H9 (cell line): Measurements from ENCODE around the gene EHBP1. TPM values are rescaled to one million over a fixed set of nuclear protein-coding genes. Genes with fewer than 3 reads are reported as not detected.

Experiments
- DNase-seq: peaks from one replicate; pipeline ENCODE4 v3.0.0-alpha.2; 2017
- H2AFZ ChIP-seq: one replicate; pipeline ENCODE4 v1.6.1; 2013; ENCODE audit warnings: mild to moderate bottlenecking, low read length, control low read depth, moderate library complexity
- H2AK5ac ChIP-seq: 2 replicates; pipeline ENCODE4 v1.6.1; 2013; ENCODE audit warnings: low read length, control low read depth, mixed read lengths; ENCODE audit not compliant: insufficient read length
- H2BK120ac ChIP-seq: one replicate; pipeline ENCODE4 v1.6.1; 2013; ENCODE audit warnings: low read depth, mild to moderate bottlenecking, low read length, control low read depth, inconsistent platforms; ENCODE audit not compliant: poor library complexity, severe bottlenecking
- H2BK12ac ChIP-seq: 2 replicates; pipeline ENCODE4 v1.6.1; 2013; ENCODE audit warnings: low read length, control low read depth, mixed read lengths, low read depth; ENCODE audit not compliant: insufficient read length
- H2BK15ac ChIP-seq: 2 replicates; pipeline ENCODE4 v1.6.1; 2013; ENCODE audit warnings: low read depth, low read length, control low read depth
- H2BK20ac ChIP-seq: one replicate; pipeline ENCODE4 v1.6.1; 2013; ENCODE audit warnings: low read depth, mild to moderate bottlenecking, low read length, control low read depth, inconsistent platforms; ENCODE audit not compliant: poor library complexity, severe bottlenecking
- H2BK5ac ChIP-seq: 2 replicates; pipeline ENCODE4 v1.6.1; 2013; ENCODE audit warnings: low read length, control low read depth, mixed read lengths; ENCODE audit not compliant: insufficient read length
- H3K14ac ChIP-seq: 2 replicates; pipeline ENCODE4 v1.6.1; 2013; ENCODE audit warnings: low read length, control low read depth; ENCODE audit not compliant: insufficient read depth
- H3K18ac ChIP-seq: 2 replicates; pipeline ENCODE4 v1.6.1; 2013; ENCODE audit warnings: low read depth, mild to moderate bottlenecking, mixed read lengths, low read length, control low read depth; ENCODE audit not compliant: insufficient read length
- H3K23ac ChIP-seq: 2 replicates; pipeline ENCODE4 v1.6.1; 2013; ENCODE audit warnings: low read length, control low read depth, mixed read lengths, low read depth; ENCODE audit not compliant: insufficient read length
- H3K23me2 ChIP-seq: 2 replicates; pipeline ENCODE4 v1.6.1; 2013; ENCODE audit warnings: low read depth, mild to moderate bottlenecking, mixed read lengths, low read length, control low read depth; ENCODE audit not compliant: insufficient read length, poor library complexity, severe bottlenecking
- H3K27ac ChIP-seq: 2 replicates; pipeline ENCODE4 v1.5.1; 2013; ENCODE audit warnings: low read length, control low read depth, mixed read lengths, low read depth; ENCODE audit not compliant: insufficient read length
- H3K27me3 ChIP-seq: 2 replicates; pipeline ENCODE4 v1.6.1; 2013; ENCODE audit warnings: low read length, control low read depth, inconsistent platforms; ENCODE audit not compliant: insufficient read depth
- H3K4ac ChIP-seq: 2 replicates; pipeline ENCODE4 v1.6.1; 2013; ENCODE audit warnings: low read depth, mild to moderate bottlenecking, control low read depth, inconsistent platforms, low read length, moderate library complexity
- H3K4me1 ChIP-seq: 2 replicates; pipeline ENCODE4 v1.6.1; 2013; ENCODE audit warnings: low read length, control low read depth, inconsistent platforms; ENCODE audit not compliant: insufficient read depth
- H3K4me2 ChIP-seq: 2 replicates; pipeline ENCODE4 v1.6.1; 2013; ENCODE audit warnings: low read length, control low read depth, mixed read lengths; ENCODE audit not compliant: insufficient read length, insufficient read depth
- H3K56ac ChIP-seq: 2 replicates; pipeline ENCODE4 v1.6.1; 2013; ENCODE audit warnings: low read depth, mild to moderate bottlenecking, mixed read lengths, low read length, control low read depth; ENCODE audit not compliant: insufficient read length
- H3K79me1 ChIP-seq: 2 replicates; pipeline ENCODE4 v1.6.1; 2013; ENCODE audit warnings: low read depth, mild to moderate bottlenecking, moderate library complexity, low read length, control low read depth, inconsistent platforms; ENCODE audit not compliant: insufficient read depth, poor library complexity, severe bottlenecking
- H3K79me2 ChIP-seq: 2 replicates; pipeline ENCODE4 v1.6.1; 2013; ENCODE audit warnings: low read length, control low read depth, inconsistent platforms; ENCODE audit not compliant: insufficient read depth
- H3K9ac ChIP-seq: 2 replicates; pipeline ENCODE4 v1.6.1; 2013; ENCODE audit warnings: low read length, control low read depth, mixed read lengths; ENCODE audit not compliant: insufficient read length; ENCODE audit errors: extremely low read depth
- H3K9me3 ChIP-seq: one replicate; pipeline ENCODE4 v1.6.1; 2013; ENCODE audit warnings: low read depth, low read length, inconsistent platforms; ENCODE audit not compliant: control insufficient read depth
- H3T11ph ChIP-seq: one replicate; pipeline ENCODE4 v1.6.1; 2013; ENCODE audit warnings: mild to moderate bottlenecking, low read length, control low read depth, inconsistent platforms
- H4K20me1 ChIP-seq: one replicate; pipeline ENCODE4 v1.6.1; 2013; ENCODE audit not compliant: control insufficient read depth, insufficient read length, insufficient read depth
- H4K5ac ChIP-seq: 2 replicates; pipeline ENCODE4 v1.6.1; 2013; ENCODE audit warnings: low read depth, mild to moderate bottlenecking, mixed read lengths, low read length, control low read depth; ENCODE audit not compliant: insufficient read length
- H4K8ac ChIP-seq: replicated peaks from 2 replicates; pipeline ENCODE4 v1.6.1; 2013; ENCODE audit warnings: low read length, control low read depth, mixed read lengths, low read depth; ENCODE audit not compliant: insufficient read length
- H4K91ac ChIP-seq: 2 replicates; pipeline ENCODE4 v1.6.1; 2013; ENCODE audit warnings: low read depth, mild to moderate bottlenecking, moderate library complexity, mixed read lengths, low read length, control low read depth; ENCODE audit not compliant: insufficient read length
- H3K27ac Mint-ChIP-seq, 3 experiments: 2 replicates in 2 of 3; 3 replicates in 1 of 3; pipeline ENCODE4 v1.8.0; 2020 to 2021; ENCODE audit warnings: mixed read lengths in 3 of 3, mild to moderate bottlenecking in 1 of 3, moderate library complexity in 1 of 3
- H3K27me3 Mint-ChIP-seq: 2 replicates; pipeline ENCODE4 v1.8.0; 2021; ENCODE audit warnings: low read depth, mild to moderate bottlenecking, moderate library complexity, mixed read lengths
- H3K36me3 Mint-ChIP-seq, 3 experiments: 2 replicates in 2 of 3; 3 replicates in 1 of 3; pipeline ENCODE4 v1.8.0; 2020 to 2021; ENCODE audit warnings: low read depth in 3 of 3, mixed read lengths in 3 of 3; ENCODE audit not compliant: insufficient read depth in 1 of 3
- H3K4me1 Mint-ChIP-seq, 2 experiments: 2 replicates each; pipeline ENCODE4 v1.8.0; 2020; ENCODE audit warnings: mixed read lengths in 2 of 2
- H3K4me3 Mint-ChIP-seq, 2 experiments: 2 replicates in 1 of 2; 3 replicates in 1 of 2; pipeline ENCODE4 v1.8.0; 2020 to 2021; ENCODE audit warnings: mild to moderate bottlenecking in 2 of 2, mixed read lengths in 2 of 2, moderate library complexity in 1 of 2
- H3K9me3 Mint-ChIP-seq, 2 experiments: 2 replicates in 1 of 2; 3 replicates in 1 of 2; pipeline ENCODE4 v1.8.0; 2020; ENCODE audit warnings: mild to moderate bottlenecking in 2 of 2, mixed read lengths in 2 of 2, moderate library complexity in 1 of 2
- CTCF ChIP-seq: fragments of 200-600 bp; sonication (generic); conservative IDR thresholded peaks from 3 replicates; pipeline ENCODE4 v1.8.0; 2021; ENCODE audit warnings: antibody characterized with exemption, mild to moderate bottlenecking
- WGBS: extraction: QIAGEN DNeasy Blood & Tissue Kit; methylation state at CpG from one replicate; pipeline ENCODE4 v1.1.7; 2013; ENCODE audit warnings: missing lambda C conversion rate, low lambda C conversion rate, mixed read lengths; ENCODE audit not compliant: insufficient read length; ENCODE audit errors: extremely low coverage; 5-methylcytosine and 5-hydroxymethylcytosine counted together
- total RNA-seq: library from RNA; stranded (reverse); gene quantifications from 2 replicates; pipeline ENCODE4 v1.2.1, GENCODE V29; 2021

EHBP1 gene
- total RNA-seq, 1 experiment from 2014 or later, result 35.6 TPM

GRCh38 chr2:62941413-62941812 is 235.9 kb downstream of the EHBP1 start:
- TF ChIP-seq CTCF, result no peak; the same call in 2 of the 3 replicates
- H2BK5ac ChIP-seq, result no peak overlapping the region

More at GRCh38 chr2:62941413-62941812, 235.9 kb downstream of the EHBP1 start:
- no peak overlapping the region for H3K27ac ChIP-seq
- H2BK20ac ChIP-seq, result no peak overlapping the region
- no peaks in the 10 kb centered on the region for H3K23me2 ChIP-seq
- no peak overlapping the region for H3K23ac ChIP-seq
- H4K8ac ChIP-seq, result no peak overlapping the region
- no peak overlapping the region for H2AK5ac ChIP-seq
- no peak overlapping the region for H3K4ac ChIP-seq
- H4K5ac ChIP-seq, result no peak overlapping the region
- no peak overlapping the region for H2AFZ ChIP-seq
- no CpG with 5 or more reads among the region's 2 CpGs for WGBS
- no peaks in the 10 kb centered on the region for H3K4me1 ChIP-seq
- Mint-ChIP-seq H3K36me3 (no peaks in the 10 kb centered on the region), H3K27ac (no peak overlapping the region), H3K9me3 (no peaks in the 10 kb centered on the region), H3K4me1 (no peaks in the 10 kb centered on the region), H3K27me3 (no peaks in the 10 kb centered on the region), H3K4me3 (no peak overlapping the region)
- no peak overlapping the region for H3K14ac ChIP-seq
- no peak overlapping the region for H2BK15ac ChIP-seq
- no peaks in the 10 kb centered on the region for H3K27me3 ChIP-seq
- no peak overlapping the region for H3K18ac ChIP-seq
- no peaks in the 10 kb centered on the region for H3K79me1 ChIP-seq
- no peak overlapping the region for H2BK120ac ChIP-seq
- H4K20me1 ChIP-seq, result no peaks in the 10 kb centered on the region
- no peak overlapping the region for H3T11ph ChIP-seq
- no peak for DNase-seq
- H3K4me2 ChIP-seq, result no peak overlapping the region
- no peak overlapping the region for H2BK12ac ChIP-seq
- H3K79me2 ChIP-seq, result no peaks in the 10 kb centered on the region
- H3K9me3 ChIP-seq, result no peaks in the 10 kb centered on the region
- H4K91ac ChIP-seq, result no peak overlapping the region
- no peak overlapping the region for H3K56ac ChIP-seq
- H3K9ac ChIP-seq, result no peak overlapping the region
